KMS-11 (cell line): ENCODE measurements around the gene NCCRP1.

Experiments
- H2AFZ ChIP-seq: fragments of 200-600 bp; sonication (generic); 2 replicates; pipeline ENCODE4 v1.6.1; 2016; ENCODE audit warnings: antibody characterized with exemption, mixed run types, low read depth
- H3K27ac ChIP-seq: fragments of 200-600 bp; sonication (generic); 2 replicates; pipeline ENCODE4 v1.6.1; 2016; ENCODE audit warnings: mild to moderate bottlenecking, mixed run types
- H3K27me3 ChIP-seq: fragments of 200-600 bp; sonication (generic); 2 replicates; pipeline ENCODE4 v1.6.1; 2017; ENCODE audit warnings: mild to moderate bottlenecking, low read depth, mixed run types, moderate library complexity; ENCODE audit not compliant: insufficient read depth
- H3K36me3 ChIP-seq: fragments of 200-600 bp; sonication (generic); 2 replicates; pipeline ENCODE4 v1.6.1; 2017; ENCODE audit warnings: mild to moderate bottlenecking, mixed run types; ENCODE audit not compliant: insufficient read depth
- H3K4me1 ChIP-seq: fragments of 200-600 bp; sonication (generic); 2 replicates; pipeline ENCODE4 v1.6.1; 2016; ENCODE audit warnings: mild to moderate bottlenecking, low read depth, mixed run types; ENCODE audit not compliant: poor library complexity, severe bottlenecking
- H3K4me2 ChIP-seq: fragments of 200-600 bp; sonication (generic); 2 replicates; pipeline ENCODE4 v1.7.0; 2016; ENCODE audit warnings: mild to moderate bottlenecking, mixed run types
- H3K4me3 ChIP-seq: fragments of 200-600 bp; sonication (generic); IDR thresholded peaks from 2 replicates; pipeline ENCODE4 v1.6.1; 2017; ENCODE audit warnings: low read depth, low read length, mixed read lengths; ENCODE audit not compliant: insufficient read depth
- H3K79me2 ChIP-seq: fragments of 200-600 bp; sonication (generic); 2 replicates; pipeline ENCODE4 v1.6.1; 2016; ENCODE audit warnings: low read depth, mixed run types; ENCODE audit not compliant: insufficient read depth
- H3K9ac ChIP-seq: fragments of 200-600 bp; sonication (generic); 2 replicates; pipeline ENCODE4 v1.6.1; 2016; ENCODE audit warnings: mild to moderate bottlenecking, mixed run types
- H4K20me1 ChIP-seq: fragments of 200-600 bp; sonication (generic); 2 replicates; pipeline ENCODE4 v1.6.1; 2016; ENCODE audit warnings: mild to moderate bottlenecking, mixed run types; ENCODE audit not compliant: insufficient read depth
- TF ChIP-seq, protein P1 (sequence below): fragments of 200-600 bp; sonication (generic); conservative IDR thresholded peaks from 2 replicates; pipeline ENCODE4 v1.6.1; 2017; ENCODE audit warnings: low read depth, mild to moderate bottlenecking, antibody characterized with exemption, low read length, moderate library complexity, mixed read lengths

The NCCRP1 gene

GRCh38 chr19:39203372-39204341, 6.9 kb downstream of the NCCRP1 start, which contains the start of gene SYCN:
Gene SYCN (minus strand): TSS chr19:39204263. CDS start chr19:39204254, 9 bp downstream.
- H4K20me1 ChIP-seq, result no peaks in the 10 kb centered on the region
- H3K79me2 ChIP-seq, result no peaks in the 10 kb centered on the region
- no peak within 1 kb of the TSS for H3K9ac ChIP-seq
- TF ChIP-seq, protein P1, sequence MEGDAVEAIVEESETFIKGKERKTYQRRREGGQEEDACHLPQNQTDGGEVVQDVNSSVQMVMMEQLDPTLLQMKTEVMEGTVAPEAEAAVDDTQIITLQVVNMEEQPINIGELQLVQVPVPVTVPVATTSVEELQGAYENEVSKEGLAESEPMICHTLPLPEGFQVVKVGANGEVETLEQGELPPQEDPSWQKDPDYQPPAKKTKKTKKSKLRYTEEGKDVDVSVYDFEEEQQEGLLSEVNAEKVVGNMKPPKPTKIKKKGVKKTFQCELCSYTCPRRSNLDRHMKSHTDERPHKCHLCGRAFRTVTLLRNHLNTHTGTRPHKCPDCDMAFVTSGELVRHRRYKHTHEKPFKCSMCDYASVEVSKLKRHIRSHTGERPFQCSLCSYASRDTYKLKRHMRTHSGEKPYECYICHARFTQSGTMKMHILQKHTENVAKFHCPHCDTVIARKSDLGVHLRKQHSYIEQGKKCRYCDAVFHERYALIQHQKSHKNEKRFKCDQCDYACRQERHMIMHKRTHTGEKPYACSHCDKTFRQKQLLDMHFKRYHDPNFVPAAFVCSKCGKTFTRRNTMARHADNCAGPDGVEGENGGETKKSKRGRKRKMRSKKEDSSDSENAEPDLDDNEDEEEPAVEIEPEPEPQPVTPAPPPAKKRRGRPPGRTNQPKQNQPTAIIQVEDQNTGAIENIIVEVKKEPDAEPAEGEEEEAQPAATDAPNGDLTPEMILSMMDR, result no peak
- no peak within 1 kb of the TSS for H3K27ac ChIP-seq
- H3K27me3 ChIP-seq, result no peaks in the 10 kb centered on the region; the same call in 1 of the 2 replicates
- H3K4me3 ChIP-seq, result no peak within 1 kb of the TSS
- H2AFZ ChIP-seq, result no peak within 1 kb of the TSS
- no peaks in the 10 kb centered on the region for H3K4me1 ChIP-seq
- no peaks in the 10 kb centered on the region for H3K36me3 ChIP-seq
- no peak within 1 kb of the TSS for H3K4me2 ChIP-seq

- no peak overlapping the region for H3K4me2 ChIP-seq
- no peaks in the 10 kb centered on the region for H3K4me1 ChIP-seq
- TF ChIP-seq, protein P1, result no peak
- H3K9ac ChIP-seq, result no peak overlapping the region
- no peaks in the 10 kb centered on the region for H3K36me3 ChIP-seq
- no peaks in the 10 kb centered on the region for H4K20me1 ChIP-seq
- no peak overlapping the region for H3K4me3 ChIP-seq
- H3K27ac ChIP-seq, result no peak overlapping the region
- no peaks in the 10 kb centered on the region for H3K79me2 ChIP-seq
- H2AFZ ChIP-seq, result no peak overlapping the region
- H3K27me3 ChIP-seq, result no peaks in the 10 kb centered on the region; the same call in 1 of the 2 replicates
These were observed 8.6 kb downstream of the NCCRP1 start for GRCh38 chr19:39205449-39205764.

DNA sequence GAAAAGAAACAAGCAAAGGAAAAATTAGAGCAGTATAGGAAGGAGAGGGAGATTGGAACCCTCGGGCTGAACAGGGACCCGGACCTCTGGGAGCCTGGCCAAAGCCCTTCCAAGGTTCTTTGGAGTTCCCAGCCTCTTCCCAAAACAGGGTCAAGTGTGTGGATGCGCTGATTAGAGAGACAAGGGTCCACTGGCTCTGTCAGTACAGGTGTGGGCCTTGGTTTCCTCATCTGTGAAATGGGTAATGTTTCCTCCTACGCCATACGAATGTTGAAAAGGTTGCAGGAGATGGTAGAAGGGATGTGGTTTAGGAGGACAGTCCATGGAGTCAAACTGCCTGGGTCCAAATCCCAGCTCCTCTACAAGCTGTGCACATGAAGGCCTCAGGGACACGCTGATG, 9.4 kb downstream of the NCCRP1 start:
- TF ChIP-seq, protein P1, result no peak

GRCh38 chr19:39207293-39207836, 10.6 kb downstream of the NCCRP1 start:
- Histone ChIP-seq H3K4me2 (no peak overlapping the region), H3K9ac (no peak overlapping the region), H3K79me2 (no peaks in the 10 kb centered on the region), H3K27me3 (no peaks in the 10 kb centered on the region), H3K4me3 (no peak overlapping the region), H2AFZ (no peak overlapping the region), H3K4me1 (no peaks in the 10 kb centered on the region), H3K27ac (no peak overlapping the region), H3K36me3 (no peaks in the 10 kb centered on the region), H4K20me1 (no peaks in the 10 kb centered on the region)
- TF ChIP-seq, protein P1, result no peak

More for the DNA sequence above, 9.4 kb downstream of the NCCRP1 start:
- H3K27ac ChIP-seq, result no peak overlapping the region
- no peak overlapping the region for H3K9ac ChIP-seq
- H3K27me3 ChIP-seq, result no peaks in the 10 kb centered on the region; the same call in 1 of the 2 replicates
- H3K4me3 ChIP-seq, result no peak overlapping the region
- no peak overlapping the region for H3K4me2 ChIP-seq
- H2AFZ ChIP-seq, result no peak overlapping the region
- no peaks in the 10 kb centered on the region for H3K36me3 ChIP-seq
- H4K20me1 ChIP-seq, result no peaks in the 10 kb centered on the region
- no peaks in the 10 kb centered on the region for H3K4me1 ChIP-seq
- no peaks in the 10 kb centered on the region for H3K79me2 ChIP-seq
